GM18505 (cell line): ENCODE data around the gene OGDH.
"Not testable (repeated sequence)": the region's sequence is repeated elsewhere in the genome, so short reads cannot be mapped to it uniquely, and the experiment has no call there.

Experiments
- ATAC-seq: cut with Tn5 transposase; IDR thresholded peaks from one replicate; pipeline ENCODE4 v1.9.1; 2021; ENCODE audit not compliant: unreplicated experiment
- POLR2A ChIP-seq: IDR thresholded peaks from 4 replicates; pipeline ENCODE4 v1.6.1; 2011; ENCODE audit warnings: borderline replicate concordance; ENCODE audit not compliant: insufficient read depth, insufficient read length; ENCODE audit errors: extremely low read depth

OGDH gene

DNA sequence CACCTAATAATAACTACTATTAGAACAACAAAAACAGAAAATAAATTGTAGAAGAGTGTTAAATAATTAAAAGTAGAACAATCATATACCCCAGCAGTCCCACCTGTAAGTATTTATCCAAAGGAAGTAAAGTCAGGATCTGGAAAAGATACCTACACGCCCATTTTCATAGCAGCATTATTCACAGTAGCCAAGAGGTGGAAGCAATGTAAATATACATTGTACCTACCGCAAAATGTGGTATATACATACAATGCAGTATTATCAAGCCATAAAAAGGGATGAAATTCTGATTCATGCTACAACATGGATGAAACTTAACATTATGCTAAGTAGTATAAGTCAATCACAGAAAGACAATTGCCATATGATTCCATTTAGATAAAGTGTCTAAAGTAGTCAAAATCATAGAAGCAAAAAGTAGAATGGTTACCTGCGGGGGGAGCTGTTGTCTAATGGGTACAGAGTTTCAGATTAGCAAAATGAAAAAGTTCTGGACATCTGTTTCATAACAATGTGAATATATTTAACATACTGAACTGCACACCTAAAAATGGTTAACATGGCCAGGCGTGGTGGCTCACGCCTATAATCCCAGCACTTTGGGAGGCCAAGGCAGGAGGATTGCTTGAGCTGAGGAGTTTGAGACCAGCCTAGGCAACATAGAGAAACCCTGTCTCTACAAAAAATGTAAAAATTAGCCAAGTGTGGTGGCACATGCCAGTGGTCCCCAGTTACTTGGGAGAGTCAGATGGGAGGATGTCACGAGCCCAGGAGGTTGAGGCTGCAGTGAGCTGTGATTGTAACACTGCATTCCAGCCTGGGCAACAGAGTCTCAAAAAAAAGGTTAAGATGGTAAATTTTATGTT, 18.4 kb upstream of the OGDH start:
- ATAC-seq, result no peak
- TF ChIP-seq POLR2A, result no peak

DNA sequence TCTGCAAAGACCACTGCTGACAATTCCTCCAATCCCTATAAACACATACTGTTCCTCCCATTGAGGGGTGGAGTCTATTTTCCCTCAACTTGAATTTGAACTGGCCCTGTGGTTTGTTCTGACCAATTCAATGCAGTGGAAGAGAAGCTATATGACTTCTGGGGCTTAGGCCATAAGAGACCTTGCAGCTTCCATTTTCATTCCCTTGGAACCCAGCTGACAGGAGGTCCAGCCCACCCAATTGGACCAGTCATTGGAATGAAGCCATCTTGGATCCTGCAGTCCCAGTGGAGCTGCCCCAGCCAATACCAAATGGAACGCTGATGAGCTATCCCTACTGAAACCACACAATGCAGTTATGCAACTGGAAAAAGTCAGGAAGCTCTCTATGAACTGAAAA, 15.5 kb upstream of the OGDH start:
- TF ChIP-seq POLR2A, result no peak
- no peak for ATAC-seq

DNA sequence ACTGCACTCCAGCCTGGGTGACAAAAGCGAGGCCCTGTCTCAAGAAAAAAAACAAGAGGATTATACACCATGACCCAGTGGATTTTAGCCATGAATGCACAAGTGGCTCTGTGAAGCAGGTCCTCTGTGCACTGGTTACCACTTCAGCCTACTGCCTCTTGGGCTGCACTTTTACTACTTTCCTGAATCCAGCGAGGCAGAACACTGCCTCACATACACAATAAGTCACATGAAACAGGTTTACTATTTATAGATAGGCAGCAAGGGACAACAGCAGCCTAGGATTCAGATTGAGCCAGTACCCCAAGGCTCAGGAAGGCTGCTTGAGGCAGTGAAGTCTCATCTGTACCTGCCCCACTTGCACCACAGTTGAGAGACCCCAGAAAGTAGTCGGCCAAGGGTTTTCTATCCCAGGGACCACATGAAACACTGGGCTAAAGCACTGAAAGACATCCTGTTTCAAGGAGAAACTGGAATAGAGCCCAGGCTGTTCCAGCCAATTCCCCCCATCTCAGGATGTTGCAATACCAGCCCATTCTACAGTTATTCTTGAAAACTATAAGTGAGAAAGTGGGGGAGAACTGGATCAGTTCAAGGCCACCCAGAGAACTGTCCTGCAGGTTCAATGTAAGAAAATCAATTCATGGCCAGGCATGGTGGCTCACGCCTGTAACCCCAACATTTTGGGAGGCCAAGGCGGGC, 10.3 kb upstream of the OGDH start:
- no peak for ATAC-seq
- TF ChIP-seq POLR2A, result no peak

DNA sequence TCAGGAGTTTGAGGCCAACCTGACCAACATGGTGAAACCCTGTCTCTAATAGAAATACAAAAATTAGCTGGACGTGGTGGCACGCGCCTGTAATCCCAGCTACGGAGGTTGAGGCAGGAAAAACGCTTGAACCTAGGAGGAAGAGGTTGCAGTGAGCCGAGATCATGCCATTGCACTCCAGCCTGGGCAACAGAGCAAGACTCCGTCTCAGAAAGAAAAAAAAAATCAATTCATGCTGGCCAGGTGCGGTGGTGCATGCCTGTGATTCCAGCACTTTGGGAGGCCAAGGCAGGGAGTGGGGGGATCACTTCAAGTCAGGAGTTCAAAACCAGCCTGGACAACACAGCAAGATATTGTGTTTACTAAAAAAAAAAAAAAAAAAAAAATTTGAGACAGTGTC, 9.2 kb upstream of the OGDH start:
- not testable (repeated sequence) for ATAC-seq

DNA sequence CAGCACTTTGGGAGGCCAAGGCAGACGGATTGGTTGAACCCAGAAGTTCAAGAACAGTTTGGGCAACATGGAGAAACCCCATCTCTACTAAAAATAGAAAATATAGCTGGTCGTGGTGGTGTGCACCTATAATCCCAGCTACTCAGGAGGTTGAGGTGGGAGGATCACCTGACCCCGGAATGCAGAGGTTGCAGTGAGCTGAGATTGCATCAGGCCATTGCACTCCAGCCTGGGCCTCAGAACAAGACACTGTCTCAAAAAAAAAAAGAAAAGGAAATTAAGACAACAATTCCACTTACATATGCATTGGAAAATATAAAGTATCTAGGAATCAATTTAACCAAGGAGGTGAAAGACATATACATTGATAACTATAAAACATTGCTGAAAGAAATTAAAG, 7.2 kb upstream of the OGDH start:
- ATAC-seq, result no peak
- TF ChIP-seq POLR2A, result no peak

DNA sequence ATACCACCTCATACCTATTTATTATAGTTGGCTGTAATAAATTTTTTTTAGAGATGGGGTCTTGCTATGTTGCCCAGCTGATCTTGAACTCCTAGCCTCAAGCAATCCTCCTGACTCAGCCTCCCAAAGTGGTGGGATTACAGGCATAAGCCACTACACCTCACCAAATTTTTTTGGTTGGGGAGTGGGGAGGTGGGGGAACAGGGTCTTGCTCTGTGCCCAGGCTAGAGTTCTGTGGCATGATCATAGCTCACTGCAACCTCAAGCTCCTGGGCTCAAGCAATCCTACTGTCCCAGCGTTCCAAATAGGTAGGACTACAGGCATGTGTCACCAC, 3.9 kb upstream of the OGDH start:
- no peak for ATAC-seq
- no peak for TF ChIP-seq POLR2A

DNA sequence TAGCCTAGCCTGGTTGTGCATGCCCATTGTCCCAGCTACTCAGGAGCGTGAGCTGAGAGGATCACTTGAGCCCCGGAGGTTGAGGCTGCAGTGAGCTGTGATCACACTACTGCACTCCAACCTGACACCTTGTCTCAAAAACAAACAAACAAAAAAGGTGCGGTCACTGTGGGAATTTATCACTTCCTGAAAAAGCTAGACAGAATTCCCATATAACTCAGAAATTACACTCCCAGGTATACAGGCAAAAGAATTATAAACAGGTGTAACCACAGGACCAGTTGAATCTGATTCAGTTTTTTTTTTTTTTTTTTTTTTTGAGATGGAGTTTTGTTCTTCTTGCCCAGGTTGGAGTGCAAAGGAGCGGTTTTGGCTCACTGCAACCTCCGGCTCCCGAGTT, 3.2 kb upstream of the OGDH start:
- ATAC-seq, result no peak
- no peak for TF ChIP-seq POLR2A

DNA sequence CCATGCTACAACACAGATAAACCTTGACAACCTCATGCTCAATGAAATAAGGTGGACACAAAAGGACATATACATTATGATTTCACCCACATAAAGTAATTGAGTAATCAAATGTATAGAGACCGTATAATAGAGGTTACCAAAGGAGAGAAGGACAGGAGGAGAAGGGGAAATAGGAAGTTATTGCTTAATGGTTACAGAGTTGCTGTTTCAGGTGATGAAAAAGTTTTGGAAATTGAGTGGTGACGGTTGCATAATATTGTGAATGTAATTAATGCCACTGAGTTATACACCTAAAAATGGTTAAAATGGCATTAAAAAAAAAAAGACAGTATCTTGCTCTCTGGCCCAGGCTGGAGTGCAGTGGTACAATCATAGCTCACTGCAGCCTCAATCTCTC, 1.5 kb upstream of the OGDH start:
- no peak for ATAC-seq
- TF ChIP-seq POLR2A, result no peak

DNA sequence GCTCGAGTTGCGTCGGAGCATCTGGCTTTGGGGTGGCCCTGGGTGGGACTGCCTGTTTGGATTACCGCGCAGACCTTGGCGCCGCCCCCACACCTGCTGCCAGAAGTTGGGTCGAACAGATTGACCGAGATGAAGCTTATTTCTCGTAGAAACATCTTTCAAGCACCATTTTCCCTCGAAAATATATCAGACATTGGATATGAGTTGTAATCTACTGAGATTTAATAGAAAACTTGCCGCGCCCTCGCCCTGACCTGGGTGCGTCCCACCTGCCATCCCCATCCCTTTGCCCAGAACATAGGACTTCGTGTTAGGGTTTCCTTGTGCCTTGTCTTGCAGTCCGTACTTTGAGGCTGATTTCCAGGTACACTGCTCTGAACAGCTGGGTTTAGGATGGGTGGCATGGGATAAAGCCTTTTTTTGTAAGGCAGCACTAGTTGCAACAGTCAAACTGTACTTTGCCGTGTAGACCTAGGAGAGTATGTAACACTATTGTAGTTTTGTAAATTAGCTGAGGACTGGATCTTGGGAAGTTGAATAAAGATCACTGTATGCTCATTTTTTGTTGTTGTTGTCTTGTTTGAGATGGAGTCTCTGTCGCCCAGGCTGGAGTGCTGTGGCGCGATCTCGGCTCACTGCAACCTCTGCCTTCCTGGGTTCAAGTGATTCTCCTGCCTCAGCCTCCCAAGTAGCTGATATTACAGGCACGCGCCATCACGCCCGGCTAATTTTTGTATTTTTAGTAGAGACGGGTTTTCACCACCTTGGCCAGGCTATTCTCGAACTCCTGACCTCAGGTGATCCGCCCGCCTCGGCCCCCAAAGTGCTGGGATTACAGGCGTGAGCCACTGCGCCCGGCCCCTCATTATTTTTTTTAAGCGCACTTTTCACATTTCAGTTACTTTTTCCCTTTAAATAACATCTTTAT, 978 bp downstream of the OGDH start:
- no peak for TF ChIP-seq POLR2A
- ATAC-seq, result no peak

DNA sequence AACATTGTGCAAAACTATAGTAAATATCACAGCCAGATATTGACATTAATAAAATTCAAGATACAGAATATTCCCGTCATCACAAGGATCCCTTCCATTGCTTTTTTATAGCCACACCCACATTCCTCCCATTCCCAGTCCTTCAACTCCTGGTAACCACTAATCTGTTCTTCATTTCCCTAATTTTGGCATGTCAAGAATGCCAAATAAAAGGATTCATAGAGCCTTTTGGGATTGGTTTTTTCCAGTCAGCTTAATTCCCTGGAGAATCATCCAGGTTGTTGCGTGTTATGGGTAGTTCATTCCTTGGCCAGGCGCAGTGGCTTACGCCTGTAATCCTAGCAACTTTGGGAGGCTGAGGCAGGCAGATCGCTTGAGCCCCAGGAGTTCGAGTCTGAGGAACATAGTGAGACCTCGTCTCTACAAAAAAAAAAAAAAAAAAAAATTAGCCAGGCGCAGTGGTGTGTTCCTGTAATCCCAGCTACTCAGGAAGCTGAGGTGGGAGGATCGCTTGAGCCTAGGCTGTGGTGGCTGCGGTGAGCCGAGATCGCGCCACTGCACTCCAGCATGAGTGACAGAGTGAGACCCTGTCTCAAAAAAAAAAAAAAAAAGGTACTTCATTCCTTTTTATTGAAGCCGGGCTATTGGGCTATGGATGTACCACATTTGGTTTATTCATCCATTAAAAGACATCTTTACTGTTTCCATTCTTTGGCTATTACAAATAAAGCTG, 2.7 kb downstream of the OGDH start:
- no peak for TF ChIP-seq POLR2A
- no peak for ATAC-seq

DNA sequence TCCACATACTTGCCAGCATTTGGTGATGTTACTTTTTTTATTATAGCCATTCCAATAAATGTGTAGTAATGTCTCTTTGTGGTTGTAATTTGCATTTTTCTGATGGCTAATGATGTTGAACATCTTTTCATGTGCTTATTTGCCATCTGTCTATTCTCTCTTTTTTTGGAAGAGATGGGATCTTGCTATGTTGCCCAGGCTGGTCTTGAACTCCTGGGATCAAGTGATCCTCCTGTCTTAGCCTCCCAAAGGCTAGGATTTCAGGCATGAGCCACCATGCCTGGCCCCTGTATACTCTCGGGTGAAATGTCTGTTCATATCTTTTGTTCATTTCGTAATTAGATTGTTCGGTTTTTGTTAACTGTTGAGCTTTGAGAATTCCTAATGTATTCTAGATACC, 3.4 kb downstream of the OGDH start:
- ATAC-seq, result no peak
- TF ChIP-seq POLR2A, result no peak

DNA sequence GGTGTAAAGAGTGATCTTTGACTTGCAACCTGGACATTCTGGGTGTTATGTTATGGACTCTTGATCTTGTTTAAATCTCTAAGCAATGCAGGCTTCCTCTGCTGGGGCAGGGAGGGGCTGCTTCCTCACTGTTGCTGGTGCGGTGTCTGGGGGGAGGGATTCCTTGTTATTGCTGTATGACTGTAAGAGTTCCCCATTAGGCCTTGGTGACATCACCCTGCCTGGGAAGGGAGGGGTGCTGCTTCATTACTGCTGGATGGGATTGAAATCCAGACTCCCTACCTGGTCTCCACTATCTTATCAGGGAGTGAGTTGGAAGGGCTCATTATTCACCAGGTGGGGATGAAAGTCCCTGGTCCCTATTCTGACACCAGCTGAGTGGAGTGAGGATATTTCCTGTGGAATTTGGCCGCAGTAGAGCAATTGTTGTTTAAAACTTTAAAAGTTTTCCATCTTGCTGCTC, 8.8 kb downstream of the OGDH start:
- no peak for TF ChIP-seq POLR2A
- no peak for ATAC-seq

DNA sequence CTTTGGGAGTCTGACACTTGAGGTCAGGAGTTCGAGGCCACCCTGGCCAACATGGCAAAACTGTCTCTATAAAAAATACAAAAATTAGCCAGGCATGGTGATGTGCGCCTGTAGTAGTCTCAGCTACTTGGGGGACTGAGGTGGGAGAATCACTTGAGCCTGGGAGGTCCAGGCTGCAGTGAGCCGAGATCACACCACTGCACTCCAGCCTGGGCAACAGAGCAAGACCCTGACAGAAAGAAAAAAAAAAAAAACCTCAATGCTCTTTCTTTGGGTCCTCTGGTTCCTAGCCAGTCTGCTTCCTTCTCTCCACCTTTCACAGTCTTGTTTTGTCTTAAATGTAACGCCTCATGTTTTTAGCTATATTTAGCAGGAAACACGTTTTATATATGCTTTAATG, 9.4 kb downstream of the OGDH start:
- ATAC-seq, result no peak
- TF ChIP-seq POLR2A, result no peak

DNA sequence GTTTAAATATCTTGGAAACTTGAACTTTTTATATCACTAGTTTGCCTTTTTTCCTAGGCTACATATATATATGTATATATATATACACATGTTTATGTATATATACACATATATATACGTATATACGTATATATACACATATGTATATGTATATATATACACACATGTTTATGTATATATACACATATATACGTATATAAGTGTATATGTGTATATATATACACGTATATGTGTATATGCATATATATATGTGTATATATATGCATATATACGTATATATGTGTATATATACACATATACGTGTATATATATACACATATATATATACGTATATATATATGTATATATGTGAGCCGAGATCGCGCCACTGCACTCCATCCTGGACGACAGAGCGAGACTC, 10.1 kb downstream of the OGDH start:
- TF ChIP-seq POLR2A, result no peak
- ATAC-seq, result no peak
